Forelimb muscle (tissue), 1 donor: Measurements from ENCODE around the gene MAP4K4. TPM values are rescaled to one million over a fixed set of nuclear protein-coding genes. Genes with fewer than 3 reads are reported as not detected.

Experiments
- DNase-seq: peaks from one replicate; pipeline ENCODE4 v3.0.0-alpha.2; 2013; ENCODE audit warnings: low read depth
- polyA plus RNA-seq: library from polyadenylated mRNA; unstranded; fragments of 120-200 nt; gene quantifications from one replicate; pipeline ENCODE4 v1.2.1, GENCODE V29; 2013; ENCODE audit not compliant: insufficient read length

The MAP4K4 gene
- polyA plus RNA-seq, 1 donor, result 126 TPM

DNA sequence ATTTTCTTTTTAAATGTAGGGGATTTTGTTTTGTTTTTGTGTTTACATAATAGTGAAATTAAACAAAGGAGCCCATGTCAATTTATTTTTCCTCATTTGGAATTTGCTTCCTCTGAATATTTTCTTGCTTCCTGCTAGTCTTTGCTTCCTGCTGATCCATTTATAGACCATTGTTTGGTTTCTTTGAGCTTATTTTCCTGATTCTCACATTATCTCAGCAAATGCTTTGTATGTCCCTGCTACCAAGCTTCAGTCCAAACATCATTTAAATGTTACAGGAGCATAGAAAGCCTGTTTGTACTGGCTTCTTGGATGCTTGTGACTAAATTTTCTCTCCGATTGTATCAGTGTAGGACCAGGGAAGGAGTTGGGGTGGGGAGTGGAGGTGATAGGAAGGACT is 166.9 kb downstream of the MAP4K4 start:
- no peak for DNase-seq

DNA sequence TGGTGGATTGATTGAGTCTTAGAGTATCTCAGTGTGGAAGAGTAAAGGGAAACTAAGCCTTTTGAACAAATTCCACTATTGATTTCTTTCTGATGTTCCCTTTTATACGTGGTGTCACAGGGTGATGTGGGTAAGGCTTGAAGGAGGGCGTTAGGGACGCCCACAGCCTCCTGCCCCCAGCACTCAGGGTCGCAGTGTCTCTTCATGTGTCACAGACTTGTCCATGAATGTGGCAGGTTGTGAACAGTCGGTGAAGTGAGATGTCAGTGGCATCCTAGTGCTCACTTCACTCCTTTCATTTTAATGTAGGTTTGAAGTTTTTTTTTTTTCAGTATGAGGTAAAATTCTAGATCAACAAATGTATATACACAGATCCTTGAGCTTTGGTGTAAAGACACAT is 171.0 kb downstream of the MAP4K4 start:
- no peak for DNase-seq

DNA sequence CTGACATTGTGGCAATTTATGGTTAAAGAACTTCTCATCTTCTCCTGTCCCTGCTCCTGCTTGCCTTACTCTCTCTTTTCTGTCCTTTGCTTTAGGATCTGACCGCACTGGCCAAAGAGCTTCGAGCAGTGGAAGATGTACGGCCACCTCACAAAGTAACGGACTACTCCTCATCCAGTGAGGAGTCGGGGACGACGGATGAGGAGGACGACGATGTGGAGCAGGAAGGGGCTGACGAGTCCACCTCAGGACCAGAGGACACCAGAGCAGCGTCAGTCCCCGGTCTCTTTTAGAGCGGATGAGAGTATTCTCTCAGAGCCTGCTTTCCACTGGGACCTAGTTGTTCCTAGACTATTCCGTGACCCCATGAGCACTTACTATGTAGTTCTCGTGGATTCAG is 172.0 kb downstream of the MAP4K4 start:
- no peak for DNase-seq

DNA sequence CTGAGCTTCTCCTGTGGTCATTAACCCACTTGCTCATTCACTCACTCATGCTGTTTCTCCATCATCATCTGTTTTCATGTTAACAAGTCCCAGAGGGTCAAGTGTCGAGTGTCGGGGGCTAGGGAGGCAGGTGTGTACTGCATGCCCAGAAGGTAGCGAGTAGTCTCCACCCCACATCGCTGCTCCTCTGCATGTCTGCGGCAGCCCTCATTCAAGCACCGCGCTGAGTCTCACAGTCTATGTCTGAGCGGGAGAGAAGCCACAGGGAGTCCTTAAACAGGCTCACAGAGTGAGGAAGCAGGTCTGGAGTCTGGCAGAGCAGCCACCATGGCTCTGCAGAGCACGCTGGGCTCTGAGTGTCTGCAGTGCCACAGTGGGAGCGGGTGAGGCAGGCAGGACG is 172.9 kb downstream of the MAP4K4 start:
- DNase-seq, result no peak

DNA sequence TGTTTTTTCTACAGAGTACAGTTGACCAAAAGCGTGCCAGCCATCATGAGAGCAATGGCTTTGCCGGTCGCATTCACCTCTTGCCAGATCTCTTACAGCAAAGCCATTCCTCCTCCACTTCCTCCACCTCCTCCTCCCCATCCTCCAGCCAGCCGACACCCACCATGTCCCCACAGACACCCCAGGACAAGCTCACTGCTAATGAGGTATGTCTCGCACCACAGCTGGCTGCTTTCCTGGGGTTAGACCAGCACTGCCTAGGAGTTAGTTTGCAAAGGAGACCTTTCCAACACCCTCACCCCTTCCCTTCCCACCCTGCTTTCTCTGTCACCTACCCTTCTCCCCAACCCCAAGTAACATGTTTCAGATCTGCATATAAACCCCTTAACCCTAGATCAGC is 174.0 kb downstream of the MAP4K4 start:
- no peak for DNase-seq

DNA sequence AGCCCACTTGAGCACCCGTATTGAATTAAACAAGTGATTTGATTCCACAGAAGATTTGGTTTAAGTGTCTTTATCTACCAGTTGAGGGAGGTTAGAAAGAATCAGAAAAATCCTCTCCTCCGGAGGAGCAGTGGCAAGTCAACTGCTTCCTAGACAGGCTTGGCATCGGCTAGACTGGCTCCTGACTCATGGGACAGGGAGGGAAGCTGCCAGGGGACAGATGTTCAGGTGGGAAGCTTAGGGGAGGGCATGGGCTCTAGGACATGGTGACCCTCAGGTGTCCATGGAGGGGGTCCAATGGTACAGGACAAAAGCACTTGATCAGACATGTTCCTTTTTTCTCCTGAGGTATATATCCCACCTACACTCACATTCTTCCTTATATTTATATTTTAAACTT is 175.0 kb downstream of the MAP4K4 start:
- no peak for DNase-seq

DNA sequence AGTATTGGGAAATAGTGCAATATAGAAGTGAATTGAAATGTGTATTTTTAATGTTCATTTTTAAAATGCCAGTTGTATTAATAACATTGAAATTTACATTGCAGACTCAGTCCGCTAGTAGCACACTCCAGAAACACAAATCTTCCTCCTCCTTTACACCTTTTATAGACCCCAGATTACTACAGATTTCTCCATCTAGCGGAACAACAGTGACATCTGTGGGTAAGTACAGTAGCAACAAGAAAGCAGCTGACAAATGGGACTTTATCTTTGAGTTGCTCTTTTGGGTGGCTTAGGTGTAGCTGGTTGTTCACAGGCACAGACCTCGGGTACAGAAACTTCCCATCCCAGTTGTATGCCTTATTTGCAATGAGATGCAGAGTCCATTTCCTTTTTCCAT is 176.0 kb downstream of the MAP4K4 start:
- no peak for DNase-seq

DNA sequence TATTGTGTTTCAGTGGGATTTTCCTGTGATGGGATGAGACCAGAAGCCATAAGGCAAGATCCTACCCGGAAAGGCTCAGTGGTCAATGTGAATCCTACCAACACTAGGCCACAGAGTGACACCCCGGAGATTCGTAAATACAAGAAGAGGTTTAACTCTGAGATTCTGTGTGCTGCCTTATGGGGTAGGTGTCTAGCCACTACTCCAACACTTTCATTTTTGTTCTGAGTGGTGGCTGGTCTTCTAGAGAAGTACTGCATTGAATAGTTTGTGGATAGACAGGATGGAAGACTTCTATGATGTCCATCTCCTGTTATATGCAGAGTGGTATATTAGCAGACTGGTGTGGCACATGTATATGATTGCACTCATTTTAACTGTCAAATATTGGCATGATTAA is 176.6 kb downstream of the MAP4K4 start:
- no peak for DNase-seq

DNA sequence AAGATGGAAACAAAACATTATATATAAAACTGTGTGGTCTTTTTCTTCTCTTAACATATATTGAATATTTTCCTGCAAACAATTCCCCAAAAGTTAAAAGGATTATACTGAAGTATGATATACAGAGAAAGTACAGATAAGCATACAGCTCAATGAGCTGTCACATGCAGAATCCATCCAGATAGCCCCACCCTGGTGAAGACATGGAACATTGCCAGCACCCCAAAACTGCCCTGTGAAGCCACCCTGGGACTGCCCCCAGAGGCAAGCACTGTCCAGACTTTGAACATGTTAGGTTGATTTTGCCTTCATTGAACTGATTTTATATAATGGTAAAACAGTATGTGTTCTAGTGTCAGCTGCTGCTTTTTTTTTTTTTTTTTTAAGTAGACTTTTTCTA is 182.0 kb downstream of the MAP4K4 start:
- no peak for DNase-seq

DNA sequence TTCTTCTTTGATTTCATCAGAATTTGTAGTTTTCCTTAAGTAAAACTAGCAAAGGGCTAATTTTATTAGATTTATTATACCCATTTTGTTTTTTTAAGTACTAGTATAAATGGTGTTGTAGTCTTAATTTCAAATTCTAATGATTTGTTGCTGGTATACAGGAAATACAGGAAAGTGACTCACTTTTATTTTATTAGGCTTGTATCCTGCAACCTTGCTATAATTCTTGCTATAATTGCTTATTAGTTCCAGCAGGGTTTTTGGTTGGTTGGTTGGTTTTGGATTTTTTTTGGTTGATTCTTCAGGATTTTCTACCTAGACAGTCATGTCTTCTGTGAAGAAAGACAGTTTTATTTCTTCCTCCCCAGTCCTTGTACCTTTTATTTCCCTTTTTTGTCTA is 183.6 kb downstream of the MAP4K4 start:
- DNase-seq, result no peak

DNA sequence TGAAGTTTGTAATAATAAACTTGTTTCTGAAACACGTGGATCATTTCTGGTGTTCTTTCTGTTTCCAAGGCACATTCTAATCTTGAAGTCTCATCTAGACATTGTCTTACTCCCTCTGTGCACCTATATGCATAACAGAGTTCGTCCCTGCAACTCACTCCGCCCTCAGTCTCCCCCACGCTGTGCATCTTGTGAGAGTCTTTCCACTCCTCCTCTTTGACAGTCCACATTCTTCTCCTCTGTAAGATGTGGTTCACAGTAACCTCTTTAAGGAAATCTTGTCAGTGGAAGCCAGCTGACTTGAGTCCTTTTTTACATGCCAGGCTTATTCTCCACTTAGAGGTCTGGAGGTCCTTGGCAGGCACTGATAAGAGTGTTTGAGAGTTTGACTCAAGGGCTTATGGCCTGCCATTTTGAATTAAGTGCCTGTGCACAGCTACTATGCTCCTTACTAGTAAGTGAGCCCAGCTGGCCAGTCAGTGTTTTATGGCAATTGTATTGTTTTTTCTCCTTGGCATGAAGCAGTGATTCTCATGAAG is 185.3 kb downstream of the MAP4K4 start:
- DNase-seq, result no peak

DNA sequence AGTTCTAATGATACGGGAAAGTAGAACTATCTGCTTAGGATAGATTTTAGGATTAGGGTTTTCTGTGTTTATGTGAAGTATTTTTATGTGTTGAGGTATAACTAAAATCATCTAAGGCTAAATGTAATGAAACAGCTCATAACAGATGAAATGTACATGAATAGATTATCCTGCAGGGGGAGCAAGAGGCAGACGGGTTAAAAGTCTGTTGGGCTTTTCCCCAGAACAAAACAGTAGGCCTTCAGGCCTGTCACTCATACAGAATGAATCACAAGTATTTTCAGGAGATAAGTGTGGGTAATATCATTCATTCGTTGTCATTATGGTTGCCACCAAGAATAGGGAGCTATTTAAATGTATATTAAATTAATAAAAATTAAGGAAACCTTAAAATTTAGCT is 186.4 kb downstream of the MAP4K4 start:
- no peak for DNase-seq

DNA sequence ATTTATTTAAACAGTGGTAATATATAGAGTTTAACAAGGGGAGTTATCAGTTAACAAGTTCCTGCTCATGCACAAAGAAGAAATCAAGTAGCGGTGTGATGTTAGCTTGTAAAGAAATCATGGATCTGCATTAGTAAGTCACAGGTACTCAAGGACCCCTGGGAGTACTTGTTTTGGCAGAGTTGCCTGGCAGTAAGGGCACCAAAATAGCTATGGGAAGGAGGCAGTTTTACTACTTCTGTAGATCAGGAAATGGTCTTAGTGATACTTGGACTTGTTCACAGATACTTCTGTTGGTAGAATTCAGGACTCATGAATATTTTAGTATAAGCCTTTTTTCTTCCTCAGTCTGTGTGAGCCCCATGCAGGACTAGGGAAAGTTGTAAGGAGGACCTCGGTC is 186.9 kb downstream of the MAP4K4 start:
- DNase-seq, result no peak

DNA sequence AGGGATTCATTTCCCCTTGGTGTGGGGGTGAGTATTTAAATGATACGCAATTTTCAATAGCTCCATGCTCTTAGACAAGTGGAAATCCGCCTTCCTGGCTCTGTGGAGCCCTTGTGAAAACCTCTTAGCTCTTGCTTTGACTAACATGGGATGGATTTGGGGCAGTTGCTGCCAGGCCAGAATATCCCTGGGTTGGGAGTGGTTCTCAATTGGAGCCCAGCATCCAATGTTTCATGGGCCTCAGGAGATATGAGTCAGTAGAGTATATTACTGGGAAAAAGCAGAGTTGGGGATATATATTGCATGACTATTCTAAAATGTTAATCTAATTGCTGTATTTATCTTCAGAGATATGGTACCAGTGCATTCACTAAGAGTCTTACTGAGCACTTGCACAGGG is 189.8 kb downstream of the MAP4K4 start:
- no peak for DNase-seq

DNA sequence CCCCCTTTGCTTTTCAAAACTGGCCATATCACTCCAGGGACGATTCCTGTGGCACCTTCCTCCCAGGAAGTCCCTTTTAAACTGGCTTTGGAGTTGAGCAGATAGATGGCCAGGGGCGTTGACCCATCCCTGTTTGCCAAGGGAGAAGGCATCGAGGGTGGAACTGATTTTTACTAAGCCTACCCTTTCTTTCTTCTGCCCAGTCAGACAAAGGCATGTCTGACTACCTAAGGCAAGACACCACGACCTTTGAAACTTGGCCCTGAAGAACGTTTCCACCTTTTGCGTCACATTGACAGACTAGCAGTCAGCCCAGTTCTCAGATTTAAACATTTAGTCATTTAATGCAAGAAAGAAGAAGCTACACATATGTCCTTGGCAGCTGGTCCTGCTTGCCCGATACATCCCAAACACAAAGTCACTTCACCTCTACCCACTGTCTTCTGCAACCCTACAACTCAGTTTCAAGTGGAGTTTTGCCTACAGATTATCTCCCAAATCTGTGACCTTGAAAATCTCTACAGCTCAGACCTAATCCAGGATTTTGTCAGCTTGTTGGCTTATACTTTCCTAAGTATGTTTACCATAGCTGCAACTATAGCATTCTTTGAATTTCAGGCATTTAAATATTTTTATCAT is 192.1 kb downstream of the MAP4K4 start:
- no peak for DNase-seq

DNA sequence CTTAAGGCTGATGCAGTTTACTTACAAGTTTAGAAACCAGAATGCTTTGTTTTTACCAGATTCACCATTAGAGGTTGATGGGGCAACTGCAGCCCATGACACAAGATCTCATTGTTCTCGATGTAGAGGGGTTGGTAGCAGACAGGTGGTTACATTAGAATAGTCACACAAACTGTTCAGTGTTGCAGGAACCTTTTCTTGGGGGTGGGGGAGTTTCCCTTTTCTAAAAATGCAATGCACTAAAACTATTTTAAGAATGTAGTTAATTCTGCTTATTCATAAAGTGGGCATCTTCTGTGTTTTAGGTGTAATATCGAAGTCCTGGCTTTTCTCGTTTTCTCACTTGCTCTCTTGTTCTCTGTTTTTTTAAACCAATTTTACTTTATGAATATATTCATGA is 194.9 kb downstream of the MAP4K4 start:
- no peak for DNase-seq

DNA sequence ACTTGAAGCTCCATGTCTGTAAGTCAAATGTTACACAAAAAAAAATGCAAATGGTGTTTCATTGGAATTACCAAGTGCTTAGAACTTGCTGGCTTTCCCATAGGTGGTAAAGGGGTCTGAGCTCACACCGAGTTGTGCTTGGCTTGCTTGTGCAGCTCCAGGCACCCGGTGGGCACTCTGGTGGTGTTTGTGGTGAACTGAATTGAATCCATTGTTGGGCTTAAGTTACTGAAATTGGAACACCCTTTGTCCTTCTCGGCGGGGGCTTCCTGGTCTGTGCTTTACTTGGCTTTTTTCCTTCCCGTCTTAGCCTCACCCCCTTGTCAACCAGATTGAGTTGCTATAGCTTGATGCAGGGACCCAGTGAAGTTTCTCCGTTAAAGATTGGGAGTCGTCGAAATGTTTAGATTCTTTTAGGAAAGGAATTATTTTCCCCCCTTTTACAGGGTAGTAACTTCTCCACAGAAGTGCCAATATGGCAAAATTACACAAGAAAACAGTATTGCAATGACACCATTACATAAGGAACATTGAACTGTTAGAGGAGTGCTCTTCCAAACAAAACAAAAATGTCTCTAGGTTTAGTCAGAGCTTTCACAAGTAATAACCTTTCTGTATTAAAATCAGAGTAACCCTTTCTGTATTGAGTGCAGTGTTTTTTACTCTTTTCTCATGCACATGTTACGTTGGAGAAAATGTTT is 196.3 kb downstream of the MAP4K4 start:
- no peak for DNase-seq

DNA sequence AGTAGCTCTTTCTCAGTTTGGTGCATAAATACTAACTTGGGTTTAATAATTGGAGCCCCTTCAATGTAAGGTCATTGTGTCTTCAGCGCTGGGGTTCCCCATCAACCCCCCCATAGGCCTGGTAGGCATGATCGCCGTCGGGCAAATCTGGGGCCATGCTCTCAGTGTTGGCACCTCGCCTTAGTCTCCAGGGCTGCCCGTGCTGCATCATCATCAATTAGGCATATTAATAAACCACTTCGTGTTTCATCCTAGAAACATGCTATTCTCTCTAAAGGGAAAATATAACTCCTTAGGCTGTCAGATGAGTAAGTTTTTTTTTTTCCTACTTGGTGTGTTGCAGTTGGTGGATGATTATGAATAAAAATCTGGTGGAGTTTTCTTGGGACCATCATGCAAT is 197.5 kb downstream of the MAP4K4 start:
- no peak for DNase-seq

DNA sequence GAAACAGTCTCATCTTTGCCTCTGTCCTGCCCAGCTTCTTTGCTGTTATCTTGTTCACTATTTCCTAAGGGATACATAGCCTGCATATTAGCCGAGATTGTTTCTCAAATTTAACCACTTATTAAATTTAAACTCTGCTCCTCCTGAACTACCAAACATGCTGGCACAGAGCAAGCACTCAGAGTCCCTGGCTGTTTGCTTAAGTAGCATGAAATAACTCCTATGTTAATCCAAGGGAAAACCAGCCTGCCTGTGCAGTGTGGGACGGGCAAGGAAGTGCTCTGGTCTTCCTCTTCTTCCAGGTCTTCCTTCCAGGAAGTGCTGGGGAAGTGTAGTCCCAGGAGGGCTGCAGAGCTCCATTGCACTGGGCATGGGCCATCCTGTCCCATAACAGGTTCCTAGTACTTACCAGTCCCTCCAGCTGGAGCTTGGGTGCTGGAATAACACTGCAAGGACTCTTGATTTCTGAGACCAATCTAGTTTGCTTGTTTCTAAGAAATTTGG is 198.4 kb downstream of the MAP4K4 start:
- DNase-seq, result no peak

DNA sequence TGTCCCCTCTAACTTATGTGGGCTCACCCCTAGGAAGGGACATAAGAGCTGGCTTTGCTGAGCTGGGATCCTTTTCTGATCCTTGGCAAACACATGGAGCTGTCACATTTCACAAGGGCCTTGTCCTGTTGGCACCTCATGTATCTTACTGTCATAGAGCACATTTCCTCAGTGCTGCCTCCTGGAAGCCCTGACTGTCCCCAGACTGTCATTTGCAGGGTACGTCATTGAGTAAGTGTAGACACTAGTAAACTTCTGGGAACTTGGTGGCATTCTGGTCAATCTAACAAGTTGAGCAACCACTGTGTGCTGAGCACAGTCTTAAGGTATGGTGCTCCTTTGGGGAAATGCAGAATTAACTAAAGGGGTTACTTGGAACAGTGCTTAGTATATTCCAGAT is 199.8 kb downstream of the MAP4K4 start:
- no peak for DNase-seq

DNA sequence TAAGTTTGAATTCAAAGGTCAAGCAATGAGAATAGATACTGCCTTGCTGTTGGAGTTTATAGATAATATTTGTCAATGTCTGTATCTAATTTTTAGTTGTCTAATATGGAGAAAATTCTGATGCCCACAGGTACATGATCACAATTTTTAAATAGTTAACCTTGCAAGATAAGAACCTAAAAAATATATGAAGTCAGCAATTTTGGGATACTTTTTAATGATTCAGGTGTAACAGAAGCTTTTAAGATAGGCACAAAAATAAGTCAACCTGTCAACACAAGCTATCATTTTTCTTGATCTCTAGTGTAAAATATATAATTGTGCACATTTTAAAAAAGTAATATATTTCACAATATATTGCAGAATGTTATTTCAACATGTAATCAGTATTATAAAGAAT is 201.8 kb downstream of the MAP4K4 start:
- DNase-seq, result no peak

DNA sequence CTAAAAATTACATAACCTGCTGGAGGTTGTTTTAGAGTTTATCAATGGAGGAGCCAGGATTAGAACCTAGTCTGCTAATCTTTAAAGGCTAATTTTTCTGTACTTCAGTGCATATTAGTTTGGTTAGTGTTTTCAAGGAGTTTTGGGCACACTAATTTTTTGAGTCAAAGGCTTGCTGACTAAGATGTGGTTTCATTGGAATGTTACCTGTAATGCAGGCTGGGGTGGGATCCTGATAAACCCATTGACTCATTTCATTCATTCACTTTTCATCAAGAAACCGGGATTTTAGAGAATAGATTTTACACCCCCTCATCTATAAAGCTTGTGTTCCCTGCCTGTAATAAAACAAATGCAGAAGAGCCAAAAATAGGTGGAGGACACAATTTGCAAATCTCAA is 202.4 kb downstream of the MAP4K4 start:
- DNase-seq, result no peak

DNA sequence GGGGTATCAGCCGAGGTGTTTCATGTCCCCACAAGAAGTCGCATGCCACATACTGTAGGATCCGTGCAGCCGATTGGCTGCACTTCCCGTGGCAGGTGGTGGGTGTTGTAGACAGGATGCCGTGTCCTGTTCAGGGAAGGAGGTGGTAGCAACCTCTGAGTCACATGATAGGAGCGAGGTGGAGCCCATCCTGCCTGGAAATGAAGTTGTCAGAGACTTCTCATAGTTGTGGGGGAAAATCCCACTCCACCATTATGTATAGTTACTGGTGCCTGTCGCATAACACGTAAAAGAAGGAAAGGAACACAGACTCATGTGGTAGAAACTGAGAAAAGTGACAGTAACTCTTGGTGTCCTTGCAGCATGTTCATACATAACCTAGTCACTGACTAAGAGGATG is 202.9 kb downstream of the MAP4K4 start:
- DNase-seq, result no peak
